Tibial nerve (tissue), 3 donors: ENCODE results near the gene BICDL2.

ENCODE experiments used
- POLR2A ChIP-seq, 2 donors: fragments of 450-650 bp; IDR thresholded peaks; one replicate each; pipeline ENCODE4 v1.6.1; 2017; ENCODE audit warnings: antibody characterized with exemption in 2 of 2, mild to moderate bottlenecking in 2 of 2, moderate library complexity in 2 of 2
- TF ChIP-seq, protein P1 (sequence below), 5 experiments: fragments of 200-600 bp in 3 of 5; fragments of 450-650 bp in 2 of 5; sonication (generic) in 3 of 5; IDR thresholded peaks; one replicate each; pipeline ENCODE4 v1.5.1; 2016 to 2019; ENCODE audit warnings: antibody characterized with exemption in 5 of 5, mild to moderate bottlenecking in 3 of 5, moderate library complexity in 2 of 5

DNA sequence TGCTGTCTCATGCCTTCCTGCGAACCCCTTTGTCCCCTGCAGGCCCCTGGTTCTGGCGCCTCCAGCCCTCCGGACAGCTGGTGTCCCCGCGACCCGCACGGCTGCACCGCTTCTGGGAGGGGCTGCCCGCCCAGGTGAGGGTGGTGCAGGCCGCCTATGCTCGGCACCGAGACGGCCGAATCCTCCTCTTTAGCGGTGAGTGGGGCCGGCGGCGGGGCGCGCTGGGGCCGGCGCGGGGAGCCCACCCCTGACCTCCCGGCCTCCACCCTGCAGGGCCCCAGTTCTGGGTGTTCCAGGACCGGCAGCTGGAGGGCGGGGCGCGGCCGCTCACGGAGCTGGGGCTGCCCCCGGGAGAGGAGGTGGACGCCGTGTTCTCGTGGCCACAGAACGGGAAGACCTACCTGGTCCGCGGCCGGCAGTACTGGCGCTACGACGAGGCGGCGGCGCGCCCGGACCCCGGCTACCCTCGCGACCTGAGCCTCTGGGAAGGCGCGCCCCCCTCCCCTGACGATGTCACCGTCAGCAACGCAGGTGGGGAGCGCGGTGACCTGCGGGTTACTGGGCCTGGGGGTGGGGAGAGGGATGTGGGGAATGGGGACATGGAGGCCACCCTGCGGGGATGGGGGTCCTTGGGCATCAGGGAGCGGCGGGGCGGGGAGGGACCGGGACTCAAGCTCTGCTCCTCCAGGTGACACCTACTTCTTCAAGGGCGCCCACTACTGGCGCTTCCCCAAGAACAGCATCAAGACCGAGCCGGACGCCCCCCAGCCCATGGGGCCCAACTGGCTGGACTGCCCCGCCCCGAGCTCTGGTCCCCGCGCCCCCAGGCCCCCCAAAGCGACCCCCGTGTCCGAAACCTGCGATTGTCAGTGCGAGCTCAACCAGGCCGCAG, 21.6 kb upstream of the BICDL2 start:
- TF ChIP-seq POLR2A (IDR thresholded peaks at IDR 0.05) = no peak
- TF ChIP-seq, protein P1, sequence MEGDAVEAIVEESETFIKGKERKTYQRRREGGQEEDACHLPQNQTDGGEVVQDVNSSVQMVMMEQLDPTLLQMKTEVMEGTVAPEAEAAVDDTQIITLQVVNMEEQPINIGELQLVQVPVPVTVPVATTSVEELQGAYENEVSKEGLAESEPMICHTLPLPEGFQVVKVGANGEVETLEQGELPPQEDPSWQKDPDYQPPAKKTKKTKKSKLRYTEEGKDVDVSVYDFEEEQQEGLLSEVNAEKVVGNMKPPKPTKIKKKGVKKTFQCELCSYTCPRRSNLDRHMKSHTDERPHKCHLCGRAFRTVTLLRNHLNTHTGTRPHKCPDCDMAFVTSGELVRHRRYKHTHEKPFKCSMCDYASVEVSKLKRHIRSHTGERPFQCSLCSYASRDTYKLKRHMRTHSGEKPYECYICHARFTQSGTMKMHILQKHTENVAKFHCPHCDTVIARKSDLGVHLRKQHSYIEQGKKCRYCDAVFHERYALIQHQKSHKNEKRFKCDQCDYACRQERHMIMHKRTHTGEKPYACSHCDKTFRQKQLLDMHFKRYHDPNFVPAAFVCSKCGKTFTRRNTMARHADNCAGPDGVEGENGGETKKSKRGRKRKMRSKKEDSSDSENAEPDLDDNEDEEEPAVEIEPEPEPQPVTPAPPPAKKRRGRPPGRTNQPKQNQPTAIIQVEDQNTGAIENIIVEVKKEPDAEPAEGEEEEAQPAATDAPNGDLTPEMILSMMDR (IDR thresholded peaks at IDR 0.05) = no peak
